GM19452 (cell line): Measurements from ENCODE around the gene LINC01488.

ENCODE experiments used
- ATAC-seq: cut with Tn5 transposase; IDR thresholded peaks from one replicate; pipeline ENCODE4 v1.9.1; 2021; ENCODE audit not compliant: unreplicated experiment

Gene LINC01488

DNA sequence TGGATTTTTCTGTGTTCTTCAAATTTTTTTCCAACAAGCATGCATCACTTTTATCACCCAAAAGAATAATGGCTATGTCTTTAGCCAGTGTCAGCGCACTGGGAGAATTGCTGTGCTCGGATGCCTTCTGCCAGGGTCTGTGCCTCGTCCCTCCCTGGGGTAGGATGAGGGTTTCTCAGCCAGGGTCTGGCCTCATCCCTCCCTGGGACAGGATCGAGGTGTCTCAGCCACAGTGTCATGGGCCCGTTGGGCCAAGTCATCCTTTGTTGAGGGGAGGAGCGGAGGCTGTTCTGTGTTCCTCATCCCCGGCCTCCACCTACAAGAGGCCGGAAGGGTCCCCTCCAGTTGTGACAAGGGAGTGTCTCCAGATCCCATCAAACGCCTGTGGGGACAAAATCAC lies 22.7 kb downstream of the LINC01488 start:
- ATAC-seq = no peak

DNA sequence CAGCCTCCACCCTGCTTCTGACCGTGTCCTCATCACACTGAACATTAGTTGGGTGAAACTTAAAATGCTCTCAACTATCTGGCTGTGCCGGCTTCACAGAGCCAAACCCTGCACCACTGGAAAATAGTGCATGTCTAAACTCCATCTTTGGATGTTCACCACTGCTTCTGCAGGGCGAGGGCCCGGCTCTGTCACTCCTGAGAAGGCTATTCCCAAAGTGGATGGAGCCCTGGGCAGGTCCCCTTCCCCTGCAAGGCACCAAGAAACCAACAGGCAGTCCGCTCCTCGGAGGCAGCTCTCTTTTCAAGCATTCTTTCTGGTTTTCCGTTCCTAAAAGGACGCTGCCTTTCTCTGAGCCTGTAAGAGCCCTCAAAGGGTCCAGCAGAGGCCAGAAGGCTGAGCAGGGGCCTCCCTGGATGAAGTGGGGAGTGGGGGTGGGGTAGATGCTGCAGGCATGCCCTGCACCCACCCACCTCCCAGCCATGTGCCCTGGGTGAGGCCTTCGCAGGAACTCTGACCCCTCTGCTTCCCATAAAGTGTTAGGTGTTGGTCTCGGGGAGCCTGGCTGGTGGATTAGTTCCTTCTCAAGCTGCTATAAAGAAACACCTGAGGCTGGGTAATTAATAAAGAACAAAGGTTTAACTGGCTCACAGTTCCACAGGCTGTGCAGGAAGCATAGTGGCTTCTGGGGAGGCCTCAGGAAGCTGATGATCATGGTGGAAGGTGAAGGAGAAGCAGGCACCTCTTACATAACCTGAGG lies 23.3 kb downstream of the LINC01488 start:
- ATAC-seq = no peak

DNA sequence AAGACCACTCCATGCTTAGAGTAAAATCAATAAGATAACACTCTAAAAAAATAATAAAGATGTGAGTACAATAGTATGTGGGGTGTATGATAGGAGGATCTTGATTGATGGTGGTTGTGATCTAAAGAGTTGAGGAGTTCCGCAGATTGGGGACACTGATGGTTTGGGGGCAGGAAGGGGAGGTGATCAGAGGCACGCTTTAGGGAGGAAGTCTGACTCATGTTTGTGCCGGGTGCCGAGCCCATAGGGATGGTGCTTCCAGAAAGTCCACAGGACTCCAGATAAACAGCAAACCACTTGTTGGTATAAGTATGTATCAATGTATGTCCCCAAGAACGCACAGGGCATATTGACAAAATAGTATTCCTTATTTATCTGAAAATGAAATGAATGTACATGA lies 27.5 kb downstream of the LINC01488 start:
- no peak for ATAC-seq

DNA sequence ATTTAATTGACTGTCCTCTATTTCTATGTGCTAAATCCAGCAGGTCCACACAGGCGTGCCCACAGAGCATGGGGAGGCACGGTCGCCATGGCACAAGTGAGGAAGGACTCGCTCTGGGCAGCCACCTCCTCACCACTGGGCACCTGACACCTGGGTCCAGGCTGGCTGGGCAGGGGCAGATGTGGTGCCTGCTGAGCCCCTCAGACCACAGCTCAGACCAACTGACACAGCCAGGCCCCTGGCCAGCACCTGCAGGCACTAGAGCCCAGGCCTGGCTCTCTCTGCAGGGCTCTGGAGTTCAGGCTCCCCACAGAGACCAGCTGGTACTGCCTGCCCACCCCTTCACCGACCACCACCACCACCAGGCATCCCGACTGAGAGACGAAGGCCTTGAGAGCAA lies 27.9 kb downstream of the LINC01488 start:
- ATAC-seq = no peak

DNA sequence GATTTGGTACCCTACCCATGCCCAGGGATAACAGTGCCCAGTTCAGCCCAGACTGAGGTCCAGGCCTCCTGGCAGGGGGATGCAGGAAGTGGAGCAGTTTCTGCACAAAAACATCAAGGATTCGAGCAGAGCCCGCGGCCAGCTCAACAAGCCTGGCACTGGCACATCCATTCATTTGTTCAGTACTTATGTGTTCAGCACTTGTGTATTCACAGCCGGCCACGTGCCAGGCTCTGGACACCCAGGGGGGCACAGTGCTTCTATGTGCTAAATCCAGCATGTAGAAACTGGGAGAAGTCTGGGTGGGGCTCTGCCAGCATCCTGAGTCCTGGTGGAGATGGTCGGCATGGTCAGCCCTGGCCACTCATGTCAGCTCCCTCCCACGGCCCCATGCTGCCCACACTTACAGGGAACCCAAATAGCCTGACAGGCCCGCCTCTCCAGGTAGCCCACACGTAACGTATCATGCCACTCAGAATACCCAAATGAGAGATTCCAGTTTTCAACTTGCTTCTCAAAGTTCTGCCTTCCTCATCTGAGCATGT lies 28.5 kb downstream of the LINC01488 start:
- no peak for ATAC-seq

GRCh38 chr11:69510471-69511357 lies 29.3 kb downstream of the LINC01488 start:
- ATAC-seq = no peak

DNA sequence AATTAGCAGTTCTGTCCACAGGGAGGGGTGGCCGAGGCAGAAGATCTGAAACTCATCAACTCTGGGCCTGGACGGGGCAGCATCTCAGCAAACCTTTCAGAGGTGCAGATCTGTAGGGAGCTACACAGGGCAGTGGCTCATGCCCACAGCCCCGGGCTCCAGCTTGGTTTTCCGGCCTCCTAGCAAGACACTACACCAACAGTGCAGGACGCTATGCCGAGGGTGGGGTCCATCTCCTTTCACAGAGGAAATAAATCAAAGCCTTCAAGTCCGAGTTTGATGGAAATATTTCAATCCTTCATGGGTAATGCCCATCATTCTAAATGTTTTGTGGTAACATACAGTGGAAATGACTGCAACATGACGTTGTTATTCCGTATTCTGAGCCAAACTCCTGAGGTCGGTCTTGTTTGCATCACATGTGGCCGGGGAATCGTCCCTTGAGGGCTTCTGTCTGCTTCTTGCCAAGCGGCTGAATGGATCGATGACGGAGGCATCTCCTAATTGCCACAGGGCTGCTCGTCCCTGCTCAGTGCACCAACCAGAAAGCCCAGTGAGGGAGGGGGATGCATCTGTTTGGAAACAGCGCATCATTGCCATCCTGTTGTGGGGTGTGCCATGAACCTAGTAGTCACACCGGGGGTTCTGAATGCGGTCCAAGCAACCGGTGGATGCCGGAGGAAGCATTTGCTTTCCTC lies 30.0 kb downstream of the LINC01488 start:
- ATAC-seq = no peak

- ATAC-seq = no peak
These were observed 30.7 kb downstream of the LINC01488 start for GRCh38 chr11:69512136-69512535.

DNA sequence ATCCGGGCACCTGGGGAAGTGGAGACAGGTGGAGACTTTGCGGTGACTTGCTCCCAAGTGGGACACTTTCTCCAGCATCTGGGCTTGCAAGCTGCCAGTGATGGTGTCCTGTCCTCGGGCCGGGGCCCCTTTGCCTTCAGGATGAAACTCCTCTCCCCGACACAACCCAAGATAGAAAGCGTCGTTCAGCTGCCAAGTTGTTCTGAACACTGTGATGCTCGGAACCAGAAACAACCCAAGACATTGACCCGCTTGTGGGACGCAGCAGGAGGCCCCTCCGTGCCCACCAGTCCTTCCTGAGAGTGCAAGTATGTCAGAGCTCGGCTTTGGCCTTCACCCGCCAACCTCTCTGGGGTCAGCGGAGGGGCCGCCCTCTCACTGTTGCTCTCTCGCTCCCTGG lies 31.3 kb downstream of the LINC01488 start:
- ATAC-seq = no peak

GRCh38 chr11:69513196-69513595 lies 31.7 kb downstream of the LINC01488 start:
- no peak for ATAC-seq

- no peak for ATAC-seq
These were observed 32.3 kb downstream of the LINC01488 start for GRCh38 chr11:69513663-69514224.

- ATAC-seq = no peak
These were observed 33.3 kb downstream of the LINC01488 start for GRCh38 chr11:69514771-69515170.

DNA sequence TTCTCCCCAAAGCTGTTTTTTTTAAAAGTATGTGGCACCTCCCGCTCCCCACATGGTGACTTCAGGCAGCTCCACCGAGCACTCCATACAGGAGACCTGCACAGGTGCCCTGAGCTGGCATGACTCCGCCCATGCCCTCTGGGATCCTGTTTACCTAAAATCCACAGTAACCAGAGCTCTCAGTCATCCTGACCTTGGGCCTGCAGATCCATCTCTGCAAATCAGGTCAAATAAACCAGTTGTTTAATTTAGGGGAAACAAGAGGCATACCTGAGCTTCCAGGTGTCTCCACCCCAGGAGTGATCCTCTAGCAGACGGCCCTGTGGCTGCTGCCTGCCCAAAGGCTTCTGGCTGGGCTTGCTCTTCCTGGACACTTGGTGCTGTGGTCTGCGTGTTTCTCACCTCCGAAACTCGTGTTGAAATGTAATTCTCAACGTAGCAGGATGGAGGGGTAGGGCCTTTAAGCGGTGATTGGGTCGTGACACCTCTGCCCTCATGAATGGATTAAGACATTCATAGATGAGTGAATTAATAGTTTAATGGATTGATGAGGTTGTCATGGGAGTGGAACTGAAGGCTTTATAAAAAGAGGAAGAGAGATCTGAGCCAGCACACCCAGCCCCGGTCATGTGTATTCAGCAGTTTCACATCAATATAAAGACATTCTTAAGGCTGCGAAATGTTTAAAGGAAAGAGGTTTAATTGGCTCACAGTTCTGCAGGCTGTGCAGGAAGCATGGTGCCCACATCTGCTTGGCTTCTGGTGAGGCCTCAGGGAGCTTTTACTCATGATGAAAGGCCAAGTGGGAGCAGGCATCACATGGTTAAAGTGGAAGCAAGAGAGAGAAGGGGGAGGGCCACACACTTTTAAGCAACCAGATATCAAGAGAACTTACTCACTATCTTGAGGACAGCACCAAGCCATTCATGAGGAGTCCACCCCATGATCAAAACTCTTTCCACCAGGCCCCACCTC lies 34.1 kb downstream of the LINC01488 start:
- no peak for ATAC-seq

- no peak for ATAC-seq
These were observed 35.1 kb downstream of the LINC01488 start for GRCh38 chr11:69516526-69516925.

DNA sequence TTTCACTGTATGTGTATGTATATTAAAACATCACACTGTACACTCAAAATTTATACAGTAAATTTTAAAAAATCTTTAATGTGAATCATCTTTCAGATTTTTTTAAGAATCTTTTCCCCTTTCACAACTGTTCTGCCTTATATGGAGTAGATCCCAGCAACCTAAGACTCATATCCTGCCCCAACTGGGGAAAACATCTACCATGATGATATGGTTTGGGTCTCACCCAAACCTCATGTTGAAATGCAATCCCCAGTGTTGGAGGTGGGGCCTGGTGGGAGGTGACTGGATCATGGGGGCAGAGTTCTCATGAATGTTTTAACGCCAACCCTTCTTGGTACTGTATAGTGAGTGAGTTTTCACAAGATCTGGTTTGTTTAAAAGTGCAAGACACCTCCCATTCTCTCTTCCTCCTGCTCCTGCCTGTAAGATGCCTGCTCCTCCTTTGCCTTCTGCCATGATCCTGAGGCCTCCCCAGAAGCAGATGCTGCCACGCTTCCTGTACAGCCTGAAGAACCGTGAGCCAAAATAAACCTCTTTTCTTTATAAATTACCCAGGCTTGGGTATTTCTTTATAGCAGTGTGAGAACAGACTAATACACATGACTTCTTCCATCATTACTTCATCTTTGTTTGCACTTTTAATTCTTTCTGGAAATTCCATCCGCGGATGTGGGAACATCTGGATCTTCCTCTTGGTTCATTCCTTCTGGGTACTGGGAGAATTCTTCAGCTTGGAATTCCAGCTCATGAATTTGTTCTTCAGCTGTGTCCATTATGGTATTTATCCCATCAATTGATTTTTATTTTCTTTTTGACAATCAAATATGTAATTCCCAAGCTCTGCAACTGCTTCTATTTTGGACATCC lies 36.9 kb downstream of the LINC01488 start:
- ATAC-seq = no peak

GRCh38 chr11:69520186-69520916 lies 38.9 kb downstream of the LINC01488 start:
- ATAC-seq = no peak

- ATAC-seq = no peak
These were observed 40.0 kb downstream of the LINC01488 start for GRCh38 chr11:69521457-69521856.

- no peak for ATAC-seq
These were observed 42.0 kb downstream of the LINC01488 start for GRCh38 chr11:69523453-69523852.
